ENCODE data around the gene NIM1K. TPM values are rescaled to one million over a fixed set of nuclear protein-coding genes. Genes with fewer than 3 reads are reported as not detected.

Gene NIM1K
- total RNA-seq, 1 experiment from 2014 or later: 0.26 TPM

DNA sequence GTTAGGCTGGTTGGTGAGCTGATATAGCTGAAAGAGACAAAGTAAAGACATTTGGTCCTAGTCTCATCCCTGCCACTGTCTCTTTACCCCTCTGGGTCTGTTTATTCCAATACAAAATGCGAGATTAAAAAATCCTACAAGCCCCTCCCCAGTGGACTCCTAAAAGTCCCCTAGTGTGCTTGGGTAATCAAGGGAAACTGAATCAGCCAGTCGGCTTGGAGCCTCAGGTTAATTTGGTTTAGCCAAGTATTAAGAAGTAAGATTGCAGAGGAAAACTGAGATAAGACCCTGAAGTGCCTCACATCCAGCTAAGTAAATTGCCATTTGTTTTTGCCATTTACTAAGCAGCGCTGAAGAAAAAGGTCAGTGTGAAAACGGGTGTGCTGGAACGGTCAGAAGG is 10.4 kb downstream of the NIM1K start:
- Mint-ChIP-seq H3K27ac (ENCODE audit: unreplicated experiment) (no peak overlapping the region), H3K27me3 (ENCODE audit: unreplicated experiment) (no peaks in the 10 kb centered on the region), H3K9me3 (ENCODE audit: low read depth, unreplicated experiment) (no peaks in the 10 kb centered on the region), H3K4me1 (ENCODE audit: low read depth, unreplicated experiment) (no peaks in the 10 kb centered on the region), H3K4me3 (ENCODE audit: low read depth, unreplicated experiment) (no peak overlapping the region), H3K36me3 (ENCODE audit: insufficient read depth, unreplicated experiment) (no peaks in the 10 kb centered on the region)
- intact Hi-C loops (cut with micrococcal nuclease; ENCODE audit: unreplicated experiment): no loop called here
- CTCF ChIA-PET: interaction anchor here (0.6 kb wide), 1 partner anchor 26 kb away, joined by 3 read pairs; no protein-coding TSS in a partner anchor
- TF ChIP-seq, protein P1, sequence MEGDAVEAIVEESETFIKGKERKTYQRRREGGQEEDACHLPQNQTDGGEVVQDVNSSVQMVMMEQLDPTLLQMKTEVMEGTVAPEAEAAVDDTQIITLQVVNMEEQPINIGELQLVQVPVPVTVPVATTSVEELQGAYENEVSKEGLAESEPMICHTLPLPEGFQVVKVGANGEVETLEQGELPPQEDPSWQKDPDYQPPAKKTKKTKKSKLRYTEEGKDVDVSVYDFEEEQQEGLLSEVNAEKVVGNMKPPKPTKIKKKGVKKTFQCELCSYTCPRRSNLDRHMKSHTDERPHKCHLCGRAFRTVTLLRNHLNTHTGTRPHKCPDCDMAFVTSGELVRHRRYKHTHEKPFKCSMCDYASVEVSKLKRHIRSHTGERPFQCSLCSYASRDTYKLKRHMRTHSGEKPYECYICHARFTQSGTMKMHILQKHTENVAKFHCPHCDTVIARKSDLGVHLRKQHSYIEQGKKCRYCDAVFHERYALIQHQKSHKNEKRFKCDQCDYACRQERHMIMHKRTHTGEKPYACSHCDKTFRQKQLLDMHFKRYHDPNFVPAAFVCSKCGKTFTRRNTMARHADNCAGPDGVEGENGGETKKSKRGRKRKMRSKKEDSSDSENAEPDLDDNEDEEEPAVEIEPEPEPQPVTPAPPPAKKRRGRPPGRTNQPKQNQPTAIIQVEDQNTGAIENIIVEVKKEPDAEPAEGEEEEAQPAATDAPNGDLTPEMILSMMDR (IDR thresholded peaks at IDR 0.05; ENCODE audit: unreplicated experiment): no peak
- no peak for DNase-seq
- BruUV-seq (replicated peaks): no TSS peak

DNA sequence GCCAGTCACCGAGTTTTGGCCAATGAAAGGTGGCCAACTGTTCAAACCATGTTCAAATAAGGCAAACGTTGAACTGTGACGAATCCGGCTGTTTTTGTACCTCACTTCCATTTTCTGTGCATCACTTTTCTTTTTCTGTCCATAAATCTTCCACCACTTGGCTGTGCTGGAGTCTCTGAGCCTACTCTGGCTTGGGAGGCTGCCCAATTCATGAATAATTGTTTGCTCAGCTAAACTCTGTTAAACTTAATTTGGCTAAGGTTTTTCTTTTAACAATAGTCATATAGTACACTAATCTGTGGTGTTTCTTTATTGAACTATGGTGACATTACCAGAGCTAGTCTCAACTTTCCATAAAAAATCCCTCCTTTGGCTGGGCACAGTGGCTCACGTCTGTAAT is 11.3 kb downstream of the NIM1K start:
- H3K4me3 Mint-ChIP-seq (ENCODE audit: low read depth, unreplicated experiment): no peak overlapping the region
- H3K9me3 Mint-ChIP-seq (ENCODE audit: low read depth, unreplicated experiment): no peaks in the 10 kb centered on the region
- no peak for DNase-seq
- TF ChIP-seq, protein P1 (IDR thresholded peaks at IDR 0.05; ENCODE audit: unreplicated experiment): no peak
- CTCF ChIA-PET: interaction anchor here (0.6 kb wide), 1 partner anchor 131 kb away, joined by 5 read pairs; no protein-coding TSS in a partner anchor
- H3K4me1 Mint-ChIP-seq (ENCODE audit: low read depth, unreplicated experiment): peaks cover 9% of the 10 kb centered on the region
- H3K27ac Mint-ChIP-seq (ENCODE audit: unreplicated experiment): no peak overlapping the region
- no peaks in the 10 kb centered on the region for H3K36me3 Mint-ChIP-seq (ENCODE audit: insufficient read depth, unreplicated experiment)
- H3K27me3 Mint-ChIP-seq (ENCODE audit: unreplicated experiment): no peaks in the 10 kb centered on the region
- BruUV-seq (replicated peaks): no TSS peak
- intact Hi-C loops (cut with micrococcal nuclease; ENCODE audit: unreplicated experiment): no loop called here

DNA sequence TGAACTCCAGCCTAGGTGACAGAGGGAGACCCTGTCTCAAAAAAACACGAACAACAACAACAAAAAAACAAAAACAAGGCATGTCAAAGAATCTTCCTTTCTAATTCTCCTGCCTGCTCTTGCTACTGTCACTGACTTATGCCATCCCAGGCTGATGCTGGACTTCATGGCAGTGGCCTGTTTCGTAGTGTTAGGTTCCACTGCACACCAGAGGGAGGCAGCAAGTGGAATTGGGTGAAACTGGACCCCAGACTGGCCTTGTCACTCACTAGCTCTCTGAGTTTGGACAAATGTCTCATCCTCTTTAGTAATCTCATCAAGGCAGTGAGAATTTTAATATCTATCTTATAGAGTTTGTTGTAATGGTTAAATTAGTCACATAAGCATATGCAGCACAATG is 12.9 kb downstream of the NIM1K start:
- Mint-ChIP-seq H3K27me3 (ENCODE audit: unreplicated experiment) (peaks cover 3% of the 10 kb centered on the region), H3K4me3 (ENCODE audit: low read depth, unreplicated experiment) (no peak overlapping the region), H3K36me3 (ENCODE audit: insufficient read depth, unreplicated experiment) (no peaks in the 10 kb centered on the region), H3K9me3 (ENCODE audit: low read depth, unreplicated experiment) (no peaks in the 10 kb centered on the region), H3K4me1 (ENCODE audit: low read depth, unreplicated experiment) (peaks cover 16% of the 10 kb centered on the region), H3K27ac (ENCODE audit: unreplicated experiment) (no peak overlapping the region)
- CTCF ChIA-PET: interaction anchor here (0.5 to 0.6 kb wide), 2 partner anchors 9 to 96 kb away, joined by 5 to 6 read pairs; no protein-coding TSS in a partner anchor
- DNase-seq: no peak
- TF ChIP-seq, protein P1 (IDR thresholded peaks at IDR 0.05; ENCODE audit: unreplicated experiment): no peak
- BruUV-seq (replicated peaks): no TSS peak
- intact Hi-C loops (cut with micrococcal nuclease; ENCODE audit: unreplicated experiment): no loop called here

DNA sequence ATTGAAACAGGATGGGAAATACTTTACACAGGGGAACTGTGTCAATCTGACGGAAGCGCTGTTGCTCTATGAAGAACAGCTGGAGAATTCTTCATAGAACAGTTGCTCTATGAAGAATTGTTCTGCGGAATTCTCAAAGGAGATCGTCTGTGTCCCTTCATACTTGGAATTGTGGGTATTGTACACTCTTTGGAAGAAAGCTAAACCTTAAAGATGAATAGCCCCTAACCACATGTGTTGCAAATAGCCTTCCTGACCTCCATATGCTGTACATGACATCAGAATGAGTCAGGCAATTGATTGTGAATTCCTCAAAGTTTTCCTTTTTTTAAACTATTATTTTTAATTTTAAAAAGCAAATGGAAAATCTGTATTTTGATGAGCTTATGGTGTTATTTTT is 15.6 kb downstream of the NIM1K start:
- Mint-ChIP-seq H3K4me1 (ENCODE audit: low read depth, unreplicated experiment) (peaks cover 16% of the 10 kb centered on the region), H3K4me3 (ENCODE audit: low read depth, unreplicated experiment) (no peak overlapping the region), H3K27ac (ENCODE audit: unreplicated experiment) (no peak overlapping the region), H3K27me3 (ENCODE audit: unreplicated experiment) (peaks cover 20% of the 10 kb centered on the region), H3K36me3 (ENCODE audit: insufficient read depth, unreplicated experiment) (no peaks in the 10 kb centered on the region), H3K9me3 (ENCODE audit: low read depth, unreplicated experiment) (no peaks in the 10 kb centered on the region)
- DNase-seq: no peak
- TF ChIP-seq, protein P1 (IDR thresholded peaks at IDR 0.05; ENCODE audit: unreplicated experiment): no peak
- intact Hi-C loops (cut with micrococcal nuclease; ENCODE audit: unreplicated experiment): no loop called here
- no TSS peak for BruUV-seq (replicated peaks)
- CTCF ChIA-PET: interaction anchor here (0.7 kb wide), 1 partner anchor 209 kb away, joined by 3 read pairs; no protein-coding TSS in a partner anchor
